ENCODE results near the gene ANKRD33B. TPM values are rescaled to one million over a fixed set of nuclear protein-coding genes. Genes with fewer than 3 reads are reported as not detected.

ANKRD33B gene
- total RNA-seq, 1 experiment from 2014 or later = 0.75 TPM

DNA sequence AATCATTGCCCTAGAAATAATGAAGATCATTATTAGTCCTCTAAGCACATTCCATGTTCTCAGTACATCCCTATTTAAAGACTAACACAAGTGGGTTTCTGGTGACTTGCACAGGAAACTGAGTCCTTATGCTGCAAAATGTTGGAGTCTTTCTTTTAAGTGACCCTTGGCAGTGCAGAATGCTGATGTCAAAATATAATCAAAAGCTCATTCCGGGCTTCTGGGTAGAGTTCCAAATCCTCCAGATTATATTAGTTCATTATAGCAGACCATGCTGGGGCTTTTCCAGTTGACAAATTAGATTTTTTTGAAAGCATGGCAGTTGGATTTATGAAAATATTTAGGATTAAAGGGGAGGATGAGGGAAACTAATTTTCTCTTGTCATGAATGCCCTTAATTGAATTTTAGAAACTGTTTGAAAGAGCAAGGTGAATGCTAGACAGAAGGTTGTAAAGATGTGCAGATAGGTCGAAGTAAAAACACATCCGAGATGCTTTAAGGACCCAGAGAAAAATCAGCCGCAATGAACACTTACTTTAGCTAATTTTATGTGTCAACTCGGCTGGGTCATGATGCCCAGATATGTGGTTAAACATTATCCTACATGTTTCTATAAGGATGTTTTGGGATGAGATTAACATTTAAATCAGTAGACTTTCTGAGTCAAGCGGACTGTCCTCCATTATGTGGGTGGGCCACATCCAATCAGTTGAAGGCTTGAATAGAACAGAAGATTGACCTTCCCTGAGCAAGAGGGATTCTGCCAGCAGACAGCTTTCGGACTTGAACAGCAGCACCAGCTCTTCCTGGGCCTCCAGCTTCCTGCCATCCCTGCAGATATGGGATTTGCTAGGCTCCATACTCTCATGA lies 108.5 kb downstream of the ANKRD33B start:
- peaks cover 8% of the 10 kb centered on the region for H3K4me1 ChIP-seq (ENCODE audit: insufficient read depth, low read length, poor library complexity, severe bottlenecking)
- TF ChIP-seq, protein P1, sequence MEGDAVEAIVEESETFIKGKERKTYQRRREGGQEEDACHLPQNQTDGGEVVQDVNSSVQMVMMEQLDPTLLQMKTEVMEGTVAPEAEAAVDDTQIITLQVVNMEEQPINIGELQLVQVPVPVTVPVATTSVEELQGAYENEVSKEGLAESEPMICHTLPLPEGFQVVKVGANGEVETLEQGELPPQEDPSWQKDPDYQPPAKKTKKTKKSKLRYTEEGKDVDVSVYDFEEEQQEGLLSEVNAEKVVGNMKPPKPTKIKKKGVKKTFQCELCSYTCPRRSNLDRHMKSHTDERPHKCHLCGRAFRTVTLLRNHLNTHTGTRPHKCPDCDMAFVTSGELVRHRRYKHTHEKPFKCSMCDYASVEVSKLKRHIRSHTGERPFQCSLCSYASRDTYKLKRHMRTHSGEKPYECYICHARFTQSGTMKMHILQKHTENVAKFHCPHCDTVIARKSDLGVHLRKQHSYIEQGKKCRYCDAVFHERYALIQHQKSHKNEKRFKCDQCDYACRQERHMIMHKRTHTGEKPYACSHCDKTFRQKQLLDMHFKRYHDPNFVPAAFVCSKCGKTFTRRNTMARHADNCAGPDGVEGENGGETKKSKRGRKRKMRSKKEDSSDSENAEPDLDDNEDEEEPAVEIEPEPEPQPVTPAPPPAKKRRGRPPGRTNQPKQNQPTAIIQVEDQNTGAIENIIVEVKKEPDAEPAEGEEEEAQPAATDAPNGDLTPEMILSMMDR (conservative IDR thresholded peaks at IDR 0.05; ENCODE audit: low read depth, low read length) = no peak
- no peak for TF ChIP-seq EZH2 (IDR thresholded peaks at IDR 0.05; ENCODE audit: borderline replicate concordance, low read depth, low read length, poor library complexity, severe bottlenecking)
- H3K9me3 ChIP-seq (ENCODE audit: low read depth, low read length, poor library complexity, severe bottlenecking) = no peaks in the 10 kb centered on the region
- BruUV-seq (replicated peaks) = no TSS peak
- no peaks in the 10 kb centered on the region for H3K27me3 ChIP-seq (replicated peaks; ENCODE audit: insufficient read depth, low read depth, low read length, poor library complexity)
- POLR2A ChIA-PET (ENCODE audit: low non-redundant PET) = no interaction called here
- DNase-seq (ENCODE audit: low spot score) = no peak
- CTCF ChIA-PET = no interaction called here
- H3K27ac ChIP-seq (ENCODE audit: low read depth, low read length, poor library complexity, severe bottlenecking) = no peak overlapping the region
- H3K36me3 ChIP-seq (ENCODE audit: insufficient read depth, low read length, poor library complexity, severe bottlenecking) = no peaks in the 10 kb centered on the region
- intact Hi-C loops (cut with micrococcal nuclease; ENCODE audit: unreplicated experiment) = no loop called here
- H3K4me3 ChIP-seq (ENCODE audit: low read depth, low read length, poor library complexity, severe bottlenecking) = no peak overlapping the region

DNA sequence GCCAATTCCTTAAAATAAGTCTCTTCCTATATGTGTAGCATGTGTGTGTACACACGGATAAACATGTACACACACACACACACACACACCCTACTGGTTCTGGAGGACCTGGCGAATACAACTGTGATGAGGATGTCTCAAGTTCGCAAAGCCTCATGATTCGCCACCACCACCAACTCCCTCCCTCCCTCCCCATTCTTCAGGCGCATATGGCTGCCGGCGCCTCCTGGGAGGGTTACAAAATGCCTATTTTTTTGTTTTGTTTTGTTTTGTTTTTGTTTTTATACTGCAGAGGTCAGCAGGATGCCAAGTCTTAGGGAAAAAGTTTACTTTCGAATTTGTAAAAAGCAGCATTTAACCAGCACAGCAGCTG lies 109.1 kb downstream of the ANKRD33B start:
- Histone ChIP-seq H3K9me3 (ENCODE audit: low read depth, low read length, poor library complexity, severe bottlenecking) (no peaks in the 10 kb centered on the region), H3K27me3 (replicated peaks; ENCODE audit: insufficient read depth, low read depth, low read length, poor library complexity) (no peaks in the 10 kb centered on the region), H3K4me3 (ENCODE audit: low read depth, low read length, poor library complexity, severe bottlenecking) (no peak overlapping the region), H3K4me1 (ENCODE audit: insufficient read depth, low read length, poor library complexity, severe bottlenecking) (peaks cover 8% of the 10 kb centered on the region), H3K36me3 (ENCODE audit: insufficient read depth, low read length, poor library complexity, severe bottlenecking) (no peaks in the 10 kb centered on the region), H3K27ac (ENCODE audit: low read depth, low read length, poor library complexity, severe bottlenecking) (no peak overlapping the region)
- BruUV-seq (replicated peaks) = no TSS peak
- DNase-seq (ENCODE audit: low spot score) = no peak
- POLR2A ChIA-PET (ENCODE audit: low non-redundant PET) = no interaction called here
- intact Hi-C loops (cut with micrococcal nuclease; ENCODE audit: unreplicated experiment) = no loop called here
- TF ChIP-seq, protein P1 (conservative IDR thresholded peaks at IDR 0.05; ENCODE audit: low read depth, low read length) = no peak
- no peak for TF ChIP-seq EZH2 (IDR thresholded peaks at IDR 0.05; ENCODE audit: borderline replicate concordance, low read depth, low read length, poor library complexity, severe bottlenecking)
- CTCF ChIA-PET = no interaction called here

DNA sequence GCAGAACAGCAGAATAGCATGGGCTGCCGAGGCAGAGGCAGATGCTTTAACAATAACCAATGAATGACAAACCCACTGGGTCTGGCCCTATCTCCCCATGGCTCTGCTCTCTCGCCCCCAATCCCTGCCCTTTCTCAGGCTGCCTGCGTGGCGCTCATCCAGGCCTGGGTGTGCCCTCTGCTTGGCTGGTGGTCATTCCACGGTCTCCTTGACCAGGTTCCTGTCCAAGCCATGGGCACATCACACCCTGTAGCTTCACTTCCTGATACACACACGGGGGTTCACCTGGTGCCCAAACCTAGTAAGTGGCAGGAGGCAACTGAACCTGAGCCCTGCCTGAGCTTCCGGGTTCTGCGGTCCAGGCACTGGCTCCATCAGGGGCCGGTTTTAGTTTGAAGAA lies 109.5 kb downstream of the ANKRD33B start:
- TF ChIP-seq EZH2 (IDR thresholded peaks at IDR 0.05; ENCODE audit: borderline replicate concordance, low read depth, low read length, poor library complexity, severe bottlenecking) = no peak
- TF ChIP-seq, protein P1 (conservative IDR thresholded peaks at IDR 0.05; ENCODE audit: low read depth, low read length) = no peak
- BruUV-seq (replicated peaks) = no TSS peak
- H3K9me3 ChIP-seq (ENCODE audit: low read depth, low read length, poor library complexity, severe bottlenecking) = no peaks in the 10 kb centered on the region
- no peak overlapping the region for H3K27ac ChIP-seq (ENCODE audit: low read depth, low read length, poor library complexity, severe bottlenecking)
- ChIA-PET POLR2A (ENCODE audit: low non-redundant PET) (no interaction called here), CTCF (no interaction called here)
- no peaks in the 10 kb centered on the region for H3K27me3 ChIP-seq (replicated peaks; ENCODE audit: insufficient read depth, low read depth, low read length, poor library complexity)
- intact Hi-C loops (cut with micrococcal nuclease; ENCODE audit: unreplicated experiment) = no loop called here
- H3K4me3 ChIP-seq (ENCODE audit: low read depth, low read length, poor library complexity, severe bottlenecking) = no peak overlapping the region
- H3K36me3 ChIP-seq (ENCODE audit: insufficient read depth, low read length, poor library complexity, severe bottlenecking) = no peaks in the 10 kb centered on the region
- peaks cover 8% of the 10 kb centered on the region for H3K4me1 ChIP-seq (ENCODE audit: insufficient read depth, low read length, poor library complexity, severe bottlenecking)
- DNase-seq (ENCODE audit: low spot score) = no peak

All from A673 (cell line).